H1 (cell line): ENCODE measurements around the gene SCNN1A. TPM values are rescaled to one million over a fixed set of nuclear protein-coding genes. Genes with fewer than 3 reads are reported as not detected.

Source experiments
- CTCF ChIA-PET: fragments of 300-600 bp; sonication (Branson Sonifier 250); formaldehyde crosslinking; loops from one replicate; lab custom pipeline; 2021; ENCODE audit not compliant: partially characterized antibody; lab: Charles Lee
- POLR2A ChIA-PET: fragments of 300-600 bp; sonication (Branson Sonifier 250); formaldehyde crosslinking; loops from one replicate; lab custom pipeline; 2021; ENCODE audit warnings: inconsistent platforms; ENCODE audit not compliant: partially characterized antibody; lab: Charles Lee
- DNase-seq, 2 experiments: peaks; one replicate each; pipeline versions ENCODE4 v3.0.0 to v3.0.0-alpha.2; 2010 to 2022; ENCODE audit warnings: low spot score in 2 of 2, low read depth in 1 of 2, mixed read lengths in 1 of 2
- FAIRE-seq: peaks from 2 replicates; lab custom pipeline; 2011; peaks lifted over from hg19 to GRCh38; lab: Jason Lieb, UNC
- H2AFZ ChIP-seq: 2 replicates; pipeline ENCODE4 v1.8.1; 2012; ENCODE audit warnings: low read length, inconsistent platforms
- H2AK5ac ChIP-seq: 2 replicates; pipeline ENCODE4 v1.6.1; 2013; ENCODE audit warnings: low read depth, low read length
- H2BK120ac ChIP-seq: replicated peaks from 2 replicates; pipeline ENCODE3; 2013; ENCODE audit warnings: low read depth, low read length, inconsistent platforms
- H2BK12ac ChIP-seq: 2 replicates; pipeline ENCODE4 v1.6.1; 2013; ENCODE audit warnings: low read depth, low read length
- H2BK15ac ChIP-seq: 2 replicates; pipeline ENCODE4 v1.6.1; 2013; ENCODE audit warnings: low read length
- H2BK20ac ChIP-seq: 2 replicates; pipeline ENCODE4 v1.6.1; 2013; ENCODE audit warnings: low read length
- H2BK5ac ChIP-seq: 2 replicates; pipeline ENCODE4 v1.6.1; 2013; ENCODE audit warnings: low read depth, low read length
- H3K14ac ChIP-seq: 2 replicates; pipeline ENCODE4 v1.6.1; 2013; ENCODE audit warnings: inconsistent platforms; ENCODE audit not compliant: insufficient read length
- H3K18ac ChIP-seq: 2 replicates; pipeline ENCODE4 v1.6.1; 2013; ENCODE audit warnings: low read length; ENCODE audit errors: extremely low read depth
- H3K23ac ChIP-seq: 2 replicates; pipeline ENCODE4 v1.6.1; 2013; ENCODE audit warnings: inconsistent platforms; ENCODE audit not compliant: insufficient read length
- H3K23me2 ChIP-seq: 2 replicates; pipeline ENCODE4 v1.6.1; 2013; ENCODE audit warnings: low read depth, low read length
- H3K27ac ChIP-seq: 2 replicates; pipeline ENCODE4 v1.6.1; 2011; ENCODE audit warnings: low read depth, low read length, inconsistent platforms
- H3K27me3 ChIP-seq, 4 experiments: replicated peaks in 1 of 4; 1 replicate in 1 of 4; 2 replicates in 3 of 4; pipeline versions ENCODE4 v1.6.1 to v1.8.1; 2011 to 2013; ENCODE audit warnings: low read length in 3 of 4, mild to moderate bottlenecking in 3 of 4, inconsistent platforms in 2 of 4, mixed read lengths in 2 of 4, moderate library complexity in 1 of 4; ENCODE audit not compliant: control insufficient read depth in 3 of 4, insufficient read depth in 3 of 4; ENCODE audit errors: extremely low read depth in 1 of 4
- H3K36me3 ChIP-seq, 4 experiments: 2 replicates each; pipeline versions ENCODE4 v1.6.1 to v1.8.1; 2011 to 2013; ENCODE audit warnings: mild to moderate bottlenecking in 4 of 4, low read length in 3 of 4, moderate library complexity in 2 of 4, control low read depth in 1 of 4, inconsistent platforms in 1 of 4; ENCODE audit not compliant: insufficient read depth in 4 of 4, control insufficient read depth in 2 of 4
- H3K4ac ChIP-seq: replicated peaks from 2 replicates; pipeline ENCODE3; 2013; ENCODE audit warnings: low read length, low read depth, mixed read lengths, inconsistent platforms; ENCODE audit not compliant: insufficient read length
- H3K4me1 ChIP-seq, 4 experiments: replicated peaks in 1 of 4; 1 replicate in 1 of 4; 2 replicates in 3 of 4; pipeline versions ENCODE4 v1.6.1 to v1.8.1; 2011 to 2013; ENCODE audit warnings: low read length in 3 of 4, inconsistent platforms in 2 of 4, mixed read lengths in 1 of 4; ENCODE audit not compliant: insufficient read depth in 4 of 4, control insufficient read depth in 3 of 4
- H3K4me2 ChIP-seq, 2 experiments: 2 replicates each; pipeline versions ENCODE4 v1.6.1 to v1.8.1; 2011 to 2013; ENCODE audit warnings: low read depth in 2 of 2, low read length in 2 of 2, control low read depth in 1 of 2, inconsistent platforms in 1 of 2, mild to moderate bottlenecking in 1 of 2; ENCODE audit not compliant: insufficient read depth in 1 of 2
- H3K4me3 ChIP-seq, 4 experiments: fragments of 200-600, 300-600 bp in 1 of 4; sonication (generic), shearing (Covaris generic), sonication (Bioruptor Twin) in 1 of 4; 2 replicates each; pipeline versions ENCODE4 v1.5.1 to v1.8.1; 2011 to 2016; ENCODE audit warnings: low read length in 4 of 4, low read depth in 3 of 4, control low read depth in 2 of 4, inconsistent platforms in 2 of 4, mild to moderate bottlenecking in 2 of 4, mixed read lengths in 1 of 4, moderate library complexity in 1 of 4; ENCODE audit not compliant: insufficient read depth in 2 of 4; ENCODE audit errors: extremely low read depth in 1 of 4
- H3K56ac ChIP-seq: replicated peaks from 2 replicates; pipeline ENCODE3; 2013; ENCODE audit warnings: low read depth, mild to moderate bottlenecking, mixed read lengths, low read length, inconsistent platforms; ENCODE audit not compliant: insufficient read length
- H3K79me1 ChIP-seq: 2 replicates; pipeline ENCODE4 v1.6.1; 2013; ENCODE audit warnings: low read depth, low read length, control low read depth
- H3K79me2 ChIP-seq, 2 experiments: 2 replicates each; pipeline versions ENCODE4 v1.6.1 to v1.8.1; 2012 to 2013; ENCODE audit warnings: low read length in 2 of 2, mild to moderate bottlenecking in 2 of 2, inconsistent platforms in 1 of 2; ENCODE audit not compliant: insufficient read depth in 2 of 2, control insufficient read depth in 1 of 2
- H3K9ac ChIP-seq, 4 experiments: replicated peaks in 1 of 4; 1 replicate in 1 of 4; 2 replicates in 3 of 4; pipeline versions ENCODE4 v1.6.1 to v1.8.1; 2011 to 2013; ENCODE audit warnings: low read depth in 3 of 4, low read length in 3 of 4, control low read depth in 2 of 4, mild to moderate bottlenecking in 2 of 4, moderate library complexity in 2 of 4, inconsistent platforms in 1 of 4; ENCODE audit errors: extremely low read depth in 1 of 4
- H3K9me3 ChIP-seq, 2 experiments: 2 replicates each; pipeline versions ENCODE4 v1.6.1 to v1.8.1; 2012 to 2013; ENCODE audit warnings: mild to moderate bottlenecking in 2 of 2, moderate library complexity in 2 of 2, control low read depth in 1 of 2, inconsistent platforms in 1 of 2, low read depth in 1 of 2, low read length in 1 of 2, mixed read lengths in 1 of 2; ENCODE audit not compliant: insufficient read depth in 2 of 2
- H4K20me1 ChIP-seq, 2 experiments: replicated peaks in 1 of 2; 2 replicates each; pipeline versions ENCODE3 to v1.8.1; 2011 to 2013; ENCODE audit warnings: inconsistent platforms in 2 of 2, low read length in 2 of 2, mild to moderate bottlenecking in 1 of 2; ENCODE audit not compliant: insufficient read depth in 2 of 2, control insufficient read depth in 1 of 2
- H4K5ac ChIP-seq: 2 replicates; pipeline ENCODE4 v1.6.1; 2013; ENCODE audit warnings: low read length, low read depth, mixed read lengths, inconsistent platforms; ENCODE audit not compliant: insufficient read length
- H4K8ac ChIP-seq: 2 replicates; pipeline ENCODE4 v1.8.0; 2013; ENCODE audit warnings: mild to moderate bottlenecking, moderate library complexity, low read length, inconsistent platforms; ENCODE audit not compliant: insufficient read depth; ENCODE audit errors: extremely low read depth
- H4K91ac ChIP-seq: replicated peaks from 2 replicates; pipeline ENCODE3; 2013; ENCODE audit warnings: low read length, mixed read lengths, inconsistent platforms; ENCODE audit not compliant: insufficient read length
- BACH1 ChIP-seq: IDR thresholded peaks from 2 replicates; pipeline ENCODE4 v1.6.1; 2012; ENCODE audit warnings: low read length, improper control_type of control experiment
- BRCA1 ChIP-seq: IDR thresholded peaks from 2 replicates; pipeline ENCODE4 v1.6.1; 2012; ENCODE audit warnings: low read depth, low read length, improper control_type of control experiment
- EGR1 ChIP-seq: IDR thresholded peaks from 2 replicates; pipeline ENCODE4 v1.6.1; 2011; ENCODE audit warnings: low read depth, low read length, borderline replicate concordance
- EZH2 ChIP-seq: fragments of 200-600 bp; sonication (generic); IDR thresholded peaks from 2 replicates; pipeline ENCODE4 v1.7.1; 2012; ENCODE audit warnings: low read depth, mild to moderate bottlenecking, moderate library complexity, low read length, inconsistent platforms; ENCODE audit not compliant: severe bottlenecking
- FOSL1 ChIP-seq: IDR thresholded peaks from 2 replicates; pipeline ENCODE4 v1.6.1; 2011; ENCODE audit warnings: mild to moderate bottlenecking, low read depth, low read length, moderate library complexity; ENCODE audit not compliant: insufficient read depth
- HDAC6 ChIP-seq: IDR thresholded peaks from one replicate; pipeline ENCODE4 v1.7.1; 2012; ENCODE audit warnings: low read depth, mild to moderate bottlenecking, inconsistent platforms, low read length, moderate library complexity
- MAFK ChIP-seq: IDR thresholded peaks from 2 replicates; pipeline ENCODE4 v1.6.1; 2012; ENCODE audit warnings: low read depth, mild to moderate bottlenecking, improper control_type of control experiment, low read length
- NRF1 ChIP-seq: IDR thresholded peaks from 2 replicates; pipeline ENCODE4 v1.6.1; 2011; ENCODE audit warnings: mild to moderate bottlenecking, low read depth, low read length, improper control_type of control experiment
- SP2 ChIP-seq: IDR thresholded peaks from 2 replicates; pipeline ENCODE4 v1.6.1; 2012; ENCODE audit warnings: mild to moderate bottlenecking, low read length, inconsistent platforms
- SP4 ChIP-seq: IDR thresholded peaks from 2 replicates; pipeline ENCODE4 v1.6.1; 2012; ENCODE audit warnings: low read length, inconsistent platforms
- SUZ12 ChIP-seq: fragments of 200-600 bp; sonication (generic); IDR thresholded peaks from 2 replicates; pipeline ENCODE4 v1.6.1; 2012; ENCODE audit warnings: mild to moderate bottlenecking, inconsistent platforms, low read length, moderate library complexity, mixed read lengths
- TBP ChIP-seq: IDR thresholded peaks from 2 replicates; pipeline ENCODE4 v1.6.1; 2011; ENCODE audit warnings: low read depth, low read length, improper control_type of control experiment
- WGBS, 2 experiments: shearing (Covaris generic) in 1 of 2; methylation state at CpG; one replicate each; pipeline versions ENCODE4 v1.1.6 to v1.1.7; 2013 to 2015; ENCODE audit warnings: low lambda C conversion rate in 2 of 2, mixed read lengths in 2 of 2, inconsistent platforms in 1 of 2, low coverage in 1 of 2, missing lambda C conversion rate in 1 of 2; ENCODE audit not compliant: insufficient replicate concordance in 2 of 2, insufficient coverage in 1 of 2, insufficient read length in 1 of 2; ENCODE audit errors: extremely low coverage in 1 of 2, missing lambda C conversion rate in 1 of 2; 5-methylcytosine and 5-hydroxymethylcytosine counted together
- polyA plus RNA-seq, 7 experiments: library from polyadenylated mRNA; depleted of rRNA in 3 of 7; stranded (reverse) in 5 of 7; unstranded in 2 of 7; fragments of >200 nt in 5 of 7; fragments of 200-250 nt in 2 of 7; gene quantifications; 1 replicate in 5 of 7; 2 replicates in 1 of 7; 4 replicates in 1 of 7; pipeline versions ENCODE4 v1.2.1 to v1.2.3, GENCODE V29; 2011 to 2013; ENCODE audit warnings: missing spikeins in 2 of 7, mixed read lengths in 2 of 7
- total RNA-seq: library from RNA; stranded (reverse); fragmentation: NEBNext Ultra II Directional; extraction: Animal tissue kit (Norgen Biotek cat#: 25700); gene quantifications from 2 replicates; pipeline ENCODE4 v1.2.1, GENCODE V29; 2021
- TF ChIP-seq, protein P1 (sequence below): IDR thresholded peaks from 2 replicates; pipeline ENCODE4 v1.6.1; 2012; ENCODE audit warnings: inconsistent platforms

The SCNN1A gene
- total and polyA plus RNA-seq, 2 of the 8 experiments (the other 6 are each of a cell fraction or from before 2014, with no cell fraction given): 85.5 to 156 TPM

GRCh38 chr12:6317693-6318439 lies 57.5 kb downstream of the SCNN1A start:
- Histone ChIP-seq H2AFZ (no peak overlapping the region), H3K27ac (no peak overlapping the region), H3K56ac (no peak overlapping the region), H2BK12ac (no peak overlapping the region), H3K4ac (no peak overlapping the region), H3K79me2 (no peaks in the 10 kb centered on the region), H4K5ac (no peak overlapping the region), H3K27me3 (no peaks in the 10 kb centered on the region), H2BK5ac (peak overlapping the region; percentile 63; the same call in 1 of the 2 replicates), H3K4me1 (peaks cover 7 to 21% (median 13%) of the 10 kb centered on the region in 4 experiments), H3K79me1 (peaks cover 3% of the 10 kb centered on the region), H3K9ac (no peak overlapping the region), H4K91ac (no peak overlapping the region), H4K20me1 (peaks cover 0 to 2% of the 10 kb centered on the region in 2 experiments), H2BK120ac (no peak overlapping the region), H3K36me3 (peaks cover 7 to 43% (median 17%) of the 10 kb centered on the region in 4 experiments; a peak in 7 of 8 replicates), H3K18ac (no peak overlapping the region), H3K23ac (no peak overlapping the region), H3K4me2 (no peak overlapping the region), H3K23me2 (no peaks in the 10 kb centered on the region), H3K9me3 (no peaks in the 10 kb centered on the region), H2BK15ac (no peak overlapping the region), H3K4me3 (no peak overlapping the region), H3K14ac (no peak overlapping the region), H2BK20ac (no peak overlapping the region), H4K8ac (no peak overlapping the region), H2AK5ac (no peak overlapping the region)
- CTCF ChIA-PET: interaction anchor here (0.6 to 3.8 kb wide), 3 partner anchors 8 to 148 kb away, joined by 3 to 20 read pairs (median 5); no protein-coding TSS in a partner anchor
- POLR2A ChIA-PET: interaction anchor here (0.9 to 16.0 kb wide), 3 partner anchors 8 to 53 kb away, joined by 3 to 214 read pairs (median 10); partner anchors contain the start of gene SCNN1A
- WGBS, 2 experiments: 89% methylated on average over 21 of the region's 21 CpGs; no CpG with 5 or more reads in 1 of the 2 experiments
- FAIRE-seq (no peak), DNase-seq (no peak)
- TF ChIP-seq TBP (no peak), HDAC6 (no peak), BRCA1 (no peak), EZH2 (no peak), MAFK (no peak), FOSL1 (no peak), BACH1 (no peak), NRF1 (no peak), EGR1 (no peak), SP4 (no peak), SUZ12 (no peak), SP2 (no peak)
- TF ChIP-seq, protein P1, sequence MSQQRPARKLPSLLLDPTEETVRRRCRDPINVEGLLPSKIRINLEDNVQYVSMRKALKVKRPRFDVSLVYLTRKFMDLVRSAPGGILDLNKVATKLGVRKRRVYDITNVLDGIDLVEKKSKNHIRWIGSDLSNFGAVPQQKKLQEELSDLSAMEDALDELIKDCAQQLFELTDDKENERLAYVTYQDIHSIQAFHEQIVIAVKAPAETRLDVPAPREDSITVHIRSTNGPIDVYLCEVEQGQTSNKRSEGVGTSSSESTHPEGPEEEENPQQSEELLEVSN: no peak
